Measurements from ENCODE around the gene TRPC4AP. TPM values are rescaled to one million over a fixed set of nuclear protein-coding genes. Genes with fewer than 3 reads are reported as not detected.

The TRPC4AP gene
- total RNA-seq, 4 donors from 2014 or later, result 53.3 to 76.8 (median 73.5) TPM

DNA sequence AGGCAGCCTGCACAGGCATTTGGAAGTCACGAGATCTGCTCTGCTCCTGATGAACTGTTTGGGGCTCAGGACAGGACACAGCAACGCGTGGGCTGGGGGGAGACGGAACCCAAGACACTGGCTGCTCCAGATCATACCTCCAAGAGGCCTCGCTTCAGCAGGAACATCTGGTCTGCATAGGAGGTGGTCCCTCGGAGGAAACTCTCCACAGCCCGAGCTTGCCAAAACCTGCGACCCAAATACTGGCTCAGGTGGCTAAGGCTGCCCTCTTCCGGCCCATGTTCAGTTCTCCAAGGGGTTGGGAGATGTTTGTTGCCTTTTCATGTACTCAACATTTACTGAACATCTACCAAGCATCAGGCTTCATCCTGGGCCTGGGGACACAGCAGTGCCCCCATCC is 85.2 kb downstream of the TRPC4AP start:
- no peak overlapping the region for H3K4me3 ChIP-seq (replicated peaks in 1 of 3)
- TF ChIP-seq POLR2A (IDR thresholded peaks at IDR 0.05), result no peak
- TF ChIP-seq, protein P1, sequence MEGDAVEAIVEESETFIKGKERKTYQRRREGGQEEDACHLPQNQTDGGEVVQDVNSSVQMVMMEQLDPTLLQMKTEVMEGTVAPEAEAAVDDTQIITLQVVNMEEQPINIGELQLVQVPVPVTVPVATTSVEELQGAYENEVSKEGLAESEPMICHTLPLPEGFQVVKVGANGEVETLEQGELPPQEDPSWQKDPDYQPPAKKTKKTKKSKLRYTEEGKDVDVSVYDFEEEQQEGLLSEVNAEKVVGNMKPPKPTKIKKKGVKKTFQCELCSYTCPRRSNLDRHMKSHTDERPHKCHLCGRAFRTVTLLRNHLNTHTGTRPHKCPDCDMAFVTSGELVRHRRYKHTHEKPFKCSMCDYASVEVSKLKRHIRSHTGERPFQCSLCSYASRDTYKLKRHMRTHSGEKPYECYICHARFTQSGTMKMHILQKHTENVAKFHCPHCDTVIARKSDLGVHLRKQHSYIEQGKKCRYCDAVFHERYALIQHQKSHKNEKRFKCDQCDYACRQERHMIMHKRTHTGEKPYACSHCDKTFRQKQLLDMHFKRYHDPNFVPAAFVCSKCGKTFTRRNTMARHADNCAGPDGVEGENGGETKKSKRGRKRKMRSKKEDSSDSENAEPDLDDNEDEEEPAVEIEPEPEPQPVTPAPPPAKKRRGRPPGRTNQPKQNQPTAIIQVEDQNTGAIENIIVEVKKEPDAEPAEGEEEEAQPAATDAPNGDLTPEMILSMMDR (IDR thresholded peaks at IDR 0.05), result no peak
- no peak overlapping the region for H3K27ac ChIP-seq
- intact Hi-C loops (cut with DNase I), result no loop called here
- no peaks in the 10 kb centered on the region for H3K4me1 ChIP-seq
- no peaks in the 10 kb centered on the region for H3K27me3 ChIP-seq
- peaks cover 83 to 93% of the 10 kb centered on the region in 2 donors for H3K36me3 ChIP-seq
- DNase-seq, result no peak
- 83 to 96% methylated on average over 8 to 9 of the region's 9 CpGs for whole genome bisulfite sequencing, 2 donors
- H3K9me3 ChIP-seq, result no peaks in the 10 kb centered on the region

DNA sequence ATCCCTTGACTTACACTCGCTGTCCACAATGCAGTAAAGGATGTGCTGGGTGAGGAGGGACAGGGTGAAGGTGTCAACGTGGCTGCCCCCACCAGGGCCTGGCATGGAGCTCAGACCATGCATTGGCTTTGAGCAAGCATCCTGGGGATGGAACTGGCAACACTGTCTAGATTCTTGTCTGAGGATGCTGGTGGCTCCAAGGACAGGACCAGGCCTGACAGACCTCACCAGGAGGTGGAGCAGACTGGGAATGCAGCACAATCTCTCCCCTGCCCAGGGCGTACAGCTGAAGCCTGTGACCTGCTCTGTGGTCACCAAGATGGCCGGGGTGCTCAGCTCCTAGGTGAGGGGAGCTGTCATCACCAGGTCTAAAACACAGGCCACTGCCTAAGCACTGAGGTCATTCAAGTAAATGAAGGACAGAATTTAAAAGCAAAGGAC is 86.1 kb downstream of the TRPC4AP start:
- Histone ChIP-seq H3K36me3 (peaks cover 80 to 98% of the 10 kb centered on the region in 2 donors), H3K4me1 (no peaks in the 10 kb centered on the region), H3K4me3 (replicated peaks in 1 of 3) (no peak overlapping the region), H3K27me3 (no peaks in the 10 kb centered on the region), H3K27ac (no peak overlapping the region), H3K9me3 (no peaks in the 10 kb centered on the region)
- intact Hi-C loops (cut with DNase I), result no loop called here
- WGBS, 2 donors, result 89 to 91% methylated on average over 4 of the region's 4 CpGs
- TF ChIP-seq, protein P1 (IDR thresholded peaks at IDR 0.05), result no peak
- no peak for TF ChIP-seq POLR2A (IDR thresholded peaks at IDR 0.05)
- no peak for DNase-seq

DNA sequence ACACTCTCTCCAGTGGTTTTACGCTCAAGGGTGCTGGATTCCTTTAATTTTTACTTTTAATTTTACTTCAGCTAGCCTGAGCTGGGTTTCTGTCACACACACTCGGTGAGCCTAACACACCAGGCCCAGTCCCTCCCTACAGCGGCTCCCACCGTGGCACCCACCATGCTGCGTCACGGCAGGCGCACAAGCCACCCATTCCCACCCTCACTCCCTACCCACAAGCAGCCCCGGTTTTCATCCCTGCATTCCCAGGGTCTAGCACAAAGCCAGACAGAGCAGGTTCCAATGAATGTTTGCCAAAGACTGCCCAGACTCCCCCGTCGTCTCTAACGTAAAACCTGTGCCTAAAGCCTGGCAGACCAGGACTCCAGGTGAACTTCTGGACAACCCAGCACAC is 86.6 kb downstream of the TRPC4AP start:
- H3K27me3 ChIP-seq, result no peaks in the 10 kb centered on the region
- DNase-seq, result no peak
- WGBS, 2 donors, result 89 to 96% methylated on average over 11 of the region's 11 CpGs
- peaks cover 84 to 99% of the 10 kb centered on the region in 2 donors for H3K36me3 ChIP-seq
- no peak overlapping the region for H3K27ac ChIP-seq
- no peak overlapping the region for H3K4me3 ChIP-seq (replicated peaks in 1 of 3)
- H3K4me1 ChIP-seq, result no peaks in the 10 kb centered on the region
- no peaks in the 10 kb centered on the region for H3K9me3 ChIP-seq
- no peak for TF ChIP-seq POLR2A (IDR thresholded peaks at IDR 0.05)
- TF ChIP-seq, protein P1 (IDR thresholded peaks at IDR 0.05), result no peak
- intact Hi-C loops (cut with DNase I), result no loop called here

DNA sequence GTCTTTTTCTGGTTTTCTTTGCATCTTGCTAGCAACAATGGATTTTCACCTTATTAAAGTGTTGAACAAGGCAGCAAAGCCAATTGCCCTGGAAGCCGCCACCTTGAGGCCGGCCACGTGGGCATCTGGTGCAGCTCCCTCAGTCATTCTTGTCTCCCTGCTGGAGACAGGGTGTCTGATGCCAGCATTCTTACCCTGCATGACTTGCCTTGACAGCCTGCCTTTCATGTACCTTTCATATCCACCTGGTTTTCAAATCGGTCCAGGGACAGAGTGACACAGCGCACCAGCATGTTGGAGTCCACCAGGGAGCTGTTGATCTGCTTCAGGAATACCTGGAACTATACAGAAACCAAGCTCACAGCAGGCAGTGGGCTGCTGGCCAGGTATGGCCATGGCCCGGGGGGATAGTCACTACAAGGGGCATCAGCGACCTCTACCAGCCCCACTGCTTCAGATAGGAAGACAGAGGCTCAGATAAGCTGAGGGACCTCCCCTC is 87.1 kb downstream of the TRPC4AP start:
- H3K27me3 ChIP-seq, result no peaks in the 10 kb centered on the region
- intact Hi-C loops (cut with DNase I), result no loop called here
- DNase-seq, result no peak
- 95 to 96% methylated on average over 7 of the region's 7 CpGs for WGBS, 2 donors
- no peaks in the 10 kb centered on the region for H3K9me3 ChIP-seq
- no peak overlapping the region for H3K27ac ChIP-seq
- TF ChIP-seq POLR2A (IDR thresholded peaks at IDR 0.05), result no peak
- TF ChIP-seq, protein P1 (IDR thresholded peaks at IDR 0.05), result no peak
- no peaks in the 10 kb centered on the region for H3K4me1 ChIP-seq
- no peak overlapping the region for H3K4me3 ChIP-seq (replicated peaks in 1 of 3)
- H3K36me3 ChIP-seq, result peaks cover 89 to 100% of the 10 kb centered on the region in 2 donors

DNA sequence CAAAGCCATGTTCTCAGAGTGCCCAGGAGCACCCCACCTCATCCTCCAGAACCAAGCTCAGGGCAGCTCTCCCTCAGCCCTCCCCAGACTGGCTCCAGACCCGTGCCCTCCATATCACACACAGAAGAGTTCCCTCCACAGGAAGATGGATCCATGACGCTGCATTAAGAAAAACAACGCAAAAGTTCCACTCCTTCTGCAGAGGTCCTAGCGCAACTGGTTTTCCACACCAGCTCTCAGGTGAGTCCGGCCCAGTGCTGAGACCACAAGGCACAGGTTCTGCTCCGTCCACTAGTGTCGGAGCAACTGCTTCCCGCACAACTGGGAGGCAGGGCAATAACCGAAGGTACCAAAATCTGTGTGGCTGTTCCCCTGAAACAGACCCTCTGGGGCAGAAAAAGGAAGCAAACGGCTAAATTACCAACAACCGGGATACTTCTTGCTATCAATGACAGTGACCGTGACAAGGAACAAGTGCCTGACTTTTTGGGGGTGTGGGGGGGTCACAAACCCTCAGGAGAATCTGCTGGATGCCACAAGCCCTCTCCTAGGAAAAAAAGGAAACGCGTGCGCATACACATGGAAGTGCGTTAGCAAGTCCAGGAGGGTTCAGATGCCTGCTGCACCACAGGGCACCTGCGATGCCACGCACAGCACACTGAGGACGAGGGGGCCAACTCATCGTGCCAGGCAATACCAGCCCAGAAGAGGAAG is 87.7 kb downstream of the TRPC4AP start:
- WGBS, 2 donors, result 92 to 94% methylated on average over 19 to 20 of the region's 20 CpGs
- TF ChIP-seq POLR2A (IDR thresholded peaks at IDR 0.05), result no peak
- TF ChIP-seq, protein P1 (IDR thresholded peaks at IDR 0.05), result no peak
- H3K27ac ChIP-seq, result no peak overlapping the region

More for the DNA sequence above, 87.7 kb downstream of the TRPC4AP start:
- H3K9me3 ChIP-seq, result no peaks in the 10 kb centered on the region
- intact Hi-C loops (cut with DNase I), result no loop called here
- H3K4me3 ChIP-seq (replicated peaks in 1 of 3), result no peak overlapping the region
- H3K27me3 ChIP-seq, result no peaks in the 10 kb centered on the region
- H3K36me3 ChIP-seq, result peaks cover 91 to 100% of the 10 kb centered on the region in 2 donors
- no peak for DNase-seq
- no peaks in the 10 kb centered on the region for H3K4me1 ChIP-seq

Measured in thyroid gland (tissue), 4 donors.